Left forelimb (tissue), 1 donor: ENCODE results near the gene NCOR1.
"Not testable (repeated sequence)": the region's sequence is repeated elsewhere in the genome, so short reads cannot be mapped to it uniquely, and the experiment has no call there.

ENCODE experiments used
- DNase-seq: peaks from one replicate; pipeline ENCODE4 v3.0.0-alpha.2; 2018; ENCODE audit warnings: low spot score

NCOR1 gene

GRCh38 chr17:16148596-16148995 is 66.7 kb downstream of the NCOR1 start:
- DNase-seq: no peak

GRCh38 chr17:16145319-16145890 is 69.9 kb downstream of the NCOR1 start:
- DNase-seq: not testable (repeated sequence)

GRCh38 chr17:16141685-16142084 is 73.6 kb downstream of the NCOR1 start:
- no peak for DNase-seq

GRCh38 chr17:16140854-16141253 is 74.5 kb downstream of the NCOR1 start:
- DNase-seq: no peak

GRCh38 chr17:16135461-16135860 is 79.9 kb downstream of the NCOR1 start:
- no peak for DNase-seq

GRCh38 chr17:16131593-16131992 is 83.7 kb downstream of the NCOR1 start:
- DNase-seq: no peak

- no peak for DNase-seq
Measured at GRCh38 chr17:16129441-16130205, 85.7 kb downstream of the NCOR1 start.

- no peak for DNase-seq
Measured at GRCh38 chr17:16123531-16123930, 91.8 kb downstream of the NCOR1 start.

GRCh38 chr17:16122697-16123434 is 92.5 kb downstream of the NCOR1 start:
- DNase-seq: no peak

- no peak for DNase-seq
Measured at GRCh38 chr17:16121915-16122314, 93.4 kb downstream of the NCOR1 start.

GRCh38 chr17:16120937-16121336 is 94.4 kb downstream of the NCOR1 start:
- no peak for DNase-seq

GRCh38 chr17:16117149-16117548 is 98.2 kb downstream of the NCOR1 start:
- DNase-seq: no peak

GRCh38 chr17:16115077-16115698 is 100.1 kb downstream of the NCOR1 start:
- DNase-seq: not testable (repeated sequence)

- no peak for DNase-seq
Measured at GRCh38 chr17:16108871-16109270, 106.5 kb downstream of the NCOR1 start.

GRCh38 chr17:16108386-16108785 is 106.9 kb downstream of the NCOR1 start:
- DNase-seq: no peak

- DNase-seq: no peak
Measured at GRCh38 chr17:16107165-16107770, 108.1 kb downstream of the NCOR1 start.

GRCh38 chr17:16106161-16106891 is 109.0 kb downstream of the NCOR1 start:
- no peak for DNase-seq

GRCh38 chr17:16104189-16104588 is 111.1 kb downstream of the NCOR1 start:
- DNase-seq: no peak

- DNase-seq: no peak
Measured at GRCh38 chr17:16101440-16101839, 113.9 kb downstream of the NCOR1 start.

- no peak for DNase-seq
Measured at GRCh38 chr17:16100737-16101400, 114.5 kb downstream of the NCOR1 start.

- DNase-seq: no peak
Measured at GRCh38 chr17:16091773-16092172, 123.6 kb downstream of the NCOR1 start.
